RWPE1 (cell line): ENCODE results near the gene ZBTB5.
"Not testable (repeated sequence)": the region's sequence is repeated elsewhere in the genome, so short reads cannot be mapped to it uniquely, and the experiment has no call there.

Source experiments
- CTCF ChIA-PET: fragments of 350-600 bp; sonication (Branson Sonifier 250); formaldehyde crosslinking; extraction: SDS; loops from one replicate; lab custom pipeline; 2021; lab: Yijun Ruan, JAX
- POLR2A ChIA-PET: fragments of 400-600 bp; formaldehyde crosslinking; extraction: SDS; loops from one replicate; lab custom pipeline; 2020; ENCODE audit warnings: antibody characterized with exemption; ENCODE audit not compliant: low non-redundant PET; lab: Yijun Ruan, JAX
- DNase-seq: peaks from one replicate; pipeline ENCODE4 v3.0.0; 2012; ENCODE audit warnings: low spot score
- H3K27ac ChIP-seq: fragments of 450-650 bp; 2 replicates; pipeline ENCODE4 v1.5.1; 2017
- TF ChIP-seq, protein P1 (sequence below): fragments of 450-650 bp; conservative IDR thresholded peaks from 2 replicates; pipeline ENCODE4 v1.5.1; 2017; ENCODE audit warnings: low read depth, mild to moderate bottlenecking

ZBTB5 gene

DNA sequence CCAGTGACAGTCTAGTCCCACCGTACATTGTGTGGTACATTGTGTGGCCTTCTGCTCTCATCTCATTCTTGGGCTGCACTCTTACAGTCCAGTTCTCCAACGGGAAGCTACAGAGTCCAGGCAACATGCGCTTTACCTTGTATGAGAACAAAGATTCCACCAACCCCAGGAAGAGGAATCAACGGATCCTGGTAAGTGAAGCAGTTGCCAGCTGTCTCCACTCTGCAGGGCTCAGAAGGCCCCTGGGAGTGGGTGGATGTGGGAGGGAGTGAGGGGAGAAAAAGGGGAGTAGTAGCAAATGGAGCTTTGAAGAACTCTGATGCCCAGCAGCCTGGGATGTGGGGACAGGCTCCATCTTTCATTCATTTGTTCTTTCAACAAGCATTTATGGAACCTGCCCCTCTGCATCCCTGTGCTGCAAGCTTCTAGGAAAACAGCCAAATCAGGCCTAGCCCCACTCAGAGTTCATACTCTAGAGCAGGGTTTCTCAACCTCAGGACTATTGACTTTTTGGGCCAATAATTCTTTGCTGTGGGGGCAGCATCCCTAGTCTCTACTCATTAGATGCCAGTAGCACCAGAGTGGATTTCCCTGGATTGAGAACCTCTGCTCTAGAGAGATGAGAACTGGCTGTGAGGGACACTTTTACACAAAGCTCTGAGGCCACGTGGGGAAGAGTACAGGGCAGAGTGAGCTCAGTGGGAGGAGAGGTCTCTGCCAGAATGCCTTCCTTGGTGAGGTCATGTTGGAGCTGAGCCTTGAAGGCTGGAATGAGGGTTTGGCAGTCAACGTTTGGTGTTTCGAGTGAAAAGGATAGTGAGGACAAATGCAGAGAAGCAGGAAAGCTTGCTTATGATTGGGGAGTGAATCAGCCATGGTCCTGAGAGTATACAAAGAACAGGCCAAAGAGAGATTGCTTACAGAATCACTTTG lies 21.6 kb upstream of the ZBTB5 start:
- peak overlapping the region; percentile 79 for H3K27ac ChIP-seq
- CTCF ChIA-PET, result interaction anchor here (0.7 to 1.5 kb wide), 4 partner anchors 8 to 1251 kb away, joined by 3 to 5 read pairs (median 4); no protein-coding TSS in a partner anchor
- no peak for DNase-seq

DNA sequence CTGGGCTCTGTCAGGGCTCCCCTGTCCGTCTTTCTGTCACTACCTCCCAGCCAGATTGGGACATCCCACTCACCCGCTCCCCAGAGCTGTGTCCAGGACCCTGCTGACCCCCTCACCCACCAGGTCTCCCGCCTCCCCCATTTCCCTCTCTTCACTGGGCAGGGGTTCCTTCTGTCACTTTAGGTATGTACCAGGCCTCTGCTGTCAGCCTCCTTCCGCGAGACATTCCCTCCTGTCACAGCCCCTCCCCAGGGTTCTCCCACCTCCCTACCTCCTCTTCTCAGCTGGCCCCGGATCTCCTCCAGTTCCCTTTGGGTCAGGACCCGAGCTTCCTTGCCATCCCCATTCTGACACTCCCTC lies 21.0 kb upstream of the ZBTB5 start:
- DNase-seq, result no peak
- ChIA-PET CTCF (interaction anchor here (0.7 to 1.5 kb wide), 3 partner anchors 9 to 217 kb away, joined by 4 to 5 read pairs (median 4); no protein-coding TSS in a partner anchor), POLR2A (interaction anchor here (0.5 to 1.6 kb wide), 3 partner anchors 20 to 199 kb away, joined by 3 read pairs; partner anchors contain the start of gene ZBTB5)
- H3K27ac ChIP-seq, result peak overlapping the region; percentile 79
- TF ChIP-seq, protein P1, sequence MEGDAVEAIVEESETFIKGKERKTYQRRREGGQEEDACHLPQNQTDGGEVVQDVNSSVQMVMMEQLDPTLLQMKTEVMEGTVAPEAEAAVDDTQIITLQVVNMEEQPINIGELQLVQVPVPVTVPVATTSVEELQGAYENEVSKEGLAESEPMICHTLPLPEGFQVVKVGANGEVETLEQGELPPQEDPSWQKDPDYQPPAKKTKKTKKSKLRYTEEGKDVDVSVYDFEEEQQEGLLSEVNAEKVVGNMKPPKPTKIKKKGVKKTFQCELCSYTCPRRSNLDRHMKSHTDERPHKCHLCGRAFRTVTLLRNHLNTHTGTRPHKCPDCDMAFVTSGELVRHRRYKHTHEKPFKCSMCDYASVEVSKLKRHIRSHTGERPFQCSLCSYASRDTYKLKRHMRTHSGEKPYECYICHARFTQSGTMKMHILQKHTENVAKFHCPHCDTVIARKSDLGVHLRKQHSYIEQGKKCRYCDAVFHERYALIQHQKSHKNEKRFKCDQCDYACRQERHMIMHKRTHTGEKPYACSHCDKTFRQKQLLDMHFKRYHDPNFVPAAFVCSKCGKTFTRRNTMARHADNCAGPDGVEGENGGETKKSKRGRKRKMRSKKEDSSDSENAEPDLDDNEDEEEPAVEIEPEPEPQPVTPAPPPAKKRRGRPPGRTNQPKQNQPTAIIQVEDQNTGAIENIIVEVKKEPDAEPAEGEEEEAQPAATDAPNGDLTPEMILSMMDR, result no peak

More for the DNA sequence above, 21.6 kb upstream of the ZBTB5 start:
- TF ChIP-seq, protein P1, result no peak
- POLR2A ChIA-PET, result interaction anchor here (1.6 kb wide), 1 partner anchor 22 kb away, joined by 3 read pairs; the partner anchor contains the start of gene ZBTB5

DNA sequence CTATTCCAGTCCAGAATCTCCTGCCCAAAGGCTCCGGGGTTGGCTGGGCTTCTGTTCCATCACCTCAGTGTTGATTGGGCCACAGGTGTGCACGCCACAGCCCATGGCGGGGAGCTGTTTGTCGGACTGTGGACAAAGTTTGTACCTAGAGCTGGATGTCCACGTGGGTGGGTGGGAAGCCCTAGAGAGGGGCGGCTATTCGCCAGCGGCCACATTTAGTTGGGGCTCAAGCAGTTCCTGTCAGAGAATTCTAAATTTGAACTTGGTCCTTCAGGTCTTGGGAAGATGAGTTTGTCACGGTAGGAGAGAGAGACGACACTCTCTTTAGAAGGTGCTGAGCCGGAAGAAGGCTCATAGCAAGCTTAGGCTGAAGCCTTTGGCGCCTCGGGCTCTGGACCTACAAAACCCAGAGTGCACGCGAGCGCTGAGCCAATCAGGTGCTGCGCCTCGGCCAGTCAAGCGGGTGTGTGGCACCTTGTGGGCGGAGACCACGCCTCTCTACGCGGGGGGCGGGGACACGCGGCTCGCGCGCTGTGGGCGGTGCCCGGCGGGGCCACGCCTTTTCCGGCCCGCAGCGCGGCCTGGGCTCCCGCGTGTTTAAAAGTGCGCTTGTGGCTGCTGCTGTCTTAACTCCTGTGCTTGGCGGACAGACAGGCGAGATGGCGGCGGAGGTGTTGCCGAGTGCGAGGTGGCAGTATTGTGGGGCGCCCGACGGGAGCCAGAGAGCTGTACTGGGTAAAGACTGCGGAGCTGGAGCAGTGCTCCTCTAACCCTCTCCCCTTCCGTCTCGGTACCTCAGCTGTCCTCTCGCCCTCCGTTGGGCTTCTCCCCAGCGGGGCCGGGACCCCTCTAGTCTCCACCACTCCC lies 20.4 kb upstream of the ZBTB5 start, which contains the start of gene POLR1E:
Gene POLR1E, plus strand, starts transcription at position 560 of the 867 bp plus-strand sequence. Its CDS starts 100 bp downstream, at position 660.
- DNase-seq, result peak; percentile 98
- ChIA-PET POLR2A (interaction anchor here (0.5 to 1.6 kb wide), 3 partner anchors 19 to 199 kb away, joined by 3 read pairs; partner anchors contain the start of gene ZBTB5), CTCF (interaction anchor here (0.6 to 1.5 kb wide), 2 partner anchors 10 to 97 kb away, joined by 3 to 5 read pairs; no protein-coding TSS in a partner anchor)
- H3K27ac ChIP-seq, result peak within 1 kb of the TSS; percentile 79
- TF ChIP-seq, protein P1, result no peak

DNA sequence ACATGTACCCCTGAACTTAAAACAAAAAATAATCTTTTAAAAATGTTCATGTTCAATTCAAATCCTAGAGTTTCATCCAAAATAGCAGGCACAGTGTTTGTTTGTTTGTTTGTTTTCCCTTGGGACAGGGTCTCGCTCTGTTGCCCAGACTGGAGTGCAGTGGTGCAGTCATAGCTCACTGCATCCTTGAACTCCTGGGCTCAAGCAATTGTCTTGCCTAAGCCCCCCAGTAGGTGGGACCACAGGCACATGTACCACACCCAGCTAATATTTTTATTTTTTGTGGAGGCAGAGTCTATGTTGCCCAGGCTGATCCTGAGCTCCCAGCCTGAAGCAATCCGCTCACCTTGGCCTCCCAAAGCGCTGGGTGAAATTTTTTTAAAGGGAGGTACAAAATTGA lies 15.5 kb upstream of the ZBTB5 start:
- POLR2A ChIA-PET, result no interaction called here
- CTCF ChIA-PET, result interaction anchor here (0.5 kb wide), 1 partner anchor 913 kb away, joined by 3 read pairs; no protein-coding TSS in a partner anchor
- DNase-seq, result no peak
- no peak overlapping the region for H3K27ac ChIP-seq
- TF ChIP-seq, protein P1, result no peak

DNA sequence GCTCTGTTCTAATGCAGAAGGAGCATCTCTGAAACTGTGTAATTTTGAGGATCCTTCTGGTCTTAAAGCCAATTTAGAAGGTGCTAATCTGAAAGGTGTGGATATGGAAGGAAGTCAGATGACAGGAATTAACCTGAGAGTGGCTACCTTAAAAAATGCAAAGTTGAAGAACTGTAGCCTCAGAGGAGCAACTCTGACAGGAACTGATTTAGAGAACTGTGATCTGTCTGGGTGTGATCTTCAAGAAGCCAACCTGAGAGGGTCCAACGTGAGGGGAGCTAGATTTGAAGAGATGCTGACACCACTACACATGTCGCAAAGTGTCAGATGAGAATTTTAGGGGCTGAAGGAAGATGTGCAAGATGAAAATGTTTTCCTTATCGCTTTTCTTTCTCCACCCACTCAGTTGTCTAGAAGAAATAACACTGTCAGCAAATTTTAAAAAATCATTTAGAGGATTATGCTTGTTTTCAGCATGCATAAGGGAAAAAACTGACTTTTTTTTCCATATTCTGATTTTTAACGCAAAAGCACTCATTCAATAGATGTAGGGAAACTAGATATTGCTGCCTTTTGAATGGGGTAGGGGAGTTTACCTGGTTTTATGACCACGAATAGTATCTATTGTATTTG lies 12.9 kb upstream of the ZBTB5 start:
- CTCF ChIA-PET, result interaction anchor here (0.7 kb wide), 1 partner anchor 272 kb away, joined by 3 read pairs; no protein-coding TSS in a partner anchor
- H3K27ac ChIP-seq, DNase-seq, POLR2A ChIA-PET: not testable (repeated sequence)

DNA sequence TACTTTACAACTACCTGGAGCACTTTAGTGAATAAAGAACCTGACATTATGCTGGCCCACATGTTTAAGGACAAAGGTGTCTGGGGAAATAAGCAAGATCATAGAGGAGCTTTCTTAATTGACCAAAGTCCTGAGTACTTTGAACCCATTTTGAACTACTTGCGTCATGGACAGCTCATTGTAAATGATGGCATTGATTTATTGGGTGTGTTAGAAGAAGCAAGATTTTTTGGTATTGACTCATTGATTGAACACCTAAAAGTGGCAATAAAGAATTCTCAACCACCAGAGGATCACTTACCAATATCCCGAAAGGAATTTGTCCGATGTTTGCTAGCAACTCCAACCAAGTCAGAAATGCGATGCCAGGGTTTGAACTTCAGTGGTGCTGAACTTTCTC lies 12.2 kb upstream of the ZBTB5 start:
- CTCF ChIA-PET, POLR2A ChIA-PET, H3K27ac ChIP-seq, DNase-seq: not testable (repeated sequence)
